ENCODE data around the gene LCE7A. TPM values are rescaled to one million over a fixed set of nuclear protein-coding genes. Genes with fewer than 3 reads are reported as not detected.

Gene LCE7A
- total RNA-seq, 4 donors from 2014 or later, result not detected

DNA sequence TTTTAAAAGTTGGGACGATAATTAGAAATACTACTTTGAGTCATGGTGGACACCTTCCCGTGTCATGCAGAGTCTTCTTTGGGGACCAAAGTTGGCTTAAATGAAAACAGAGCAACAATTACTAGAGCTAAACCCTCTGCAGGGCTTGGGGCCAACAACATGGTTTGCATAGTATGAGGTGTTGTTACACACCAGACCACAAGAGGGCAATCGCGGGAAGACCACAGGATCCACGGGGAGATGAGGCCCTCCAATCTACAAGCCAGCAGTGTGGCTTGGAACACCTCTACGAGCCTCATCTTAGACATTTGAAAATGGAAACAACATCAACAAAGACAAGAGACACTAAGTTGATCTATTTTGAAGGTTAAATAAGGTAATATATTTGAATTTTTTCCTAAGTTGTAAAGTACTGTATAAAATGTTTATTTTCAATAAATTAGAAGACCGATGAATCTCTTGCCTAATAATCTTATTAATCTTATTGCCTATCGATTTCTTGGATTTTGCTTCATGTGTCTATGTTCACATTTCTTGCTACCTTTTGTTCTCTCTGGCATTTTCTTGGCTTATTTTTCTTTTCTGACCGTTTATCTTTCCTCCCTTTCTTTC lies 10.1 kb downstream of the LCE7A start:
- no peaks in the 10 kb centered on the region for H3K4me1 ChIP-seq
- H3K27me3 ChIP-seq, result no peaks in the 10 kb centered on the region
- no peak overlapping the region for H3K27ac ChIP-seq
- TF ChIP-seq POLR2A (IDR thresholded peaks at IDR 0.05) (no peak), POLR2AphosphoS5 (IDR thresholded peaks at IDR 0.05) (no peak), EP300 (IDR thresholded peaks at IDR 0.05) (no peak)
- TF ChIP-seq, protein P1, sequence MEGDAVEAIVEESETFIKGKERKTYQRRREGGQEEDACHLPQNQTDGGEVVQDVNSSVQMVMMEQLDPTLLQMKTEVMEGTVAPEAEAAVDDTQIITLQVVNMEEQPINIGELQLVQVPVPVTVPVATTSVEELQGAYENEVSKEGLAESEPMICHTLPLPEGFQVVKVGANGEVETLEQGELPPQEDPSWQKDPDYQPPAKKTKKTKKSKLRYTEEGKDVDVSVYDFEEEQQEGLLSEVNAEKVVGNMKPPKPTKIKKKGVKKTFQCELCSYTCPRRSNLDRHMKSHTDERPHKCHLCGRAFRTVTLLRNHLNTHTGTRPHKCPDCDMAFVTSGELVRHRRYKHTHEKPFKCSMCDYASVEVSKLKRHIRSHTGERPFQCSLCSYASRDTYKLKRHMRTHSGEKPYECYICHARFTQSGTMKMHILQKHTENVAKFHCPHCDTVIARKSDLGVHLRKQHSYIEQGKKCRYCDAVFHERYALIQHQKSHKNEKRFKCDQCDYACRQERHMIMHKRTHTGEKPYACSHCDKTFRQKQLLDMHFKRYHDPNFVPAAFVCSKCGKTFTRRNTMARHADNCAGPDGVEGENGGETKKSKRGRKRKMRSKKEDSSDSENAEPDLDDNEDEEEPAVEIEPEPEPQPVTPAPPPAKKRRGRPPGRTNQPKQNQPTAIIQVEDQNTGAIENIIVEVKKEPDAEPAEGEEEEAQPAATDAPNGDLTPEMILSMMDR (IDR thresholded peaks at IDR 0.05), result peak; percentile 64 to 79 (median 68)
- no peaks in the 10 kb centered on the region for H3K9me3 ChIP-seq
- ATAC-seq, result no peak
- WGBS, 2 donors (ENCODE audit: low coverage in 1 of 2), result 26 to 31% methylated on average over 8 to 9 of the region's 9 CpGs
- H3K36me3 ChIP-seq, result no peaks in the 10 kb centered on the region
- no peak overlapping the region for H3K4me3 ChIP-seq

DNA sequence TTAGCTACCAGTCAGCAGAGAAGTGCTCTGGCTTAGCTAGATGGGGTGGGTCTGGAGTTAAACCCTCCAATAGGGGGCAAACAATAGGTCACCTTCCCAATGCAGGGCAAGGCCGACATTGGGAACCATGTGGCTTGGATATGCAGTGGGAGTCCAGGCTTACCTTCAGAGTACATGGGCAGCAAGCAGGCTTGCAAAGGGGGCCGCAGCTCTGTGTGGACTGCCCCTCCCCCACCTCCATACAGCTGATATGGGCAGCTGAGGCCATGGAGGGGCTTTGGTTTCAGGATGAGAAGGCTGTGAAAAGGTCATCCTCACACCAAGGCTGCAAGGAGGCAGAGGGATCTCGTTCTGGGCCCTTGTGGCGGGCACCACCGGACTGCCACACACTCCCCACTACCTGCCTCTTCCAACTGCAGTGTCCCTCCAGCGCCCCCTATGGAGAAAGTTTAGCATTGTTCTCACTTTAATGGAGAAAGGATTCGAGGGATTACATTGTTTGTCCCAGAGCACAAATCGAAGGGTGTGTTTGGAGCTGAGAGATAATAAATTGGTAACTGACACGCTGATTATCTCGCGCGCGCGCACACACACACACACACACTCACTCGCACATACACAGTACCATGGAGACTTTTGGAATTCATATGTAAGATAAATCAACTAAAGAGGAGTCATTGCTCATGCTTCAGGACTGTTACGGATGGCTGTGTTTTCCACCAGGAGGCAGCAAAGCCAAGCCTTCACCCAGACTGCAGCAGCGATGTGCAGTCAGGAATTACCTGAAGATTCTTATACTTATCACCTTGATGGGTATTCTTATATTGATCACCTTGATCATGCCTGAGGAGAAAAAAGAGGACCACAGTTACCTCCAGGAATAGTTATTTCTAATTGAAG lies 11.3 kb downstream of the LCE7A start:
- no peaks in the 10 kb centered on the region for H3K4me1 ChIP-seq
- no peak for TF ChIP-seq EP300 (IDR thresholded peaks at IDR 0.05)
- TF ChIP-seq, protein P1 (IDR thresholded peaks at IDR 0.05), result peak in 2 of 4 experiments; percentile 49 to 63
- H3K36me3 ChIP-seq, result no peaks in the 10 kb centered on the region
- ATAC-seq, result no peak
- H3K9me3 ChIP-seq, result no peaks in the 10 kb centered on the region
- no peak overlapping the region for H3K4me3 ChIP-seq
- WGBS, 2 donors (ENCODE audit: low coverage in 1 of 2), result 40 to 46% methylated on average over 1 to 5 of the region's 17 CpGs
- H3K27ac ChIP-seq, result no peak overlapping the region
- no peaks in the 10 kb centered on the region for H3K27me3 ChIP-seq

GRCh38 chr1:152871731-152872126 lies 11.9 kb downstream of the LCE7A start:
- Histone ChIP-seq H3K4me1 (no peaks in the 10 kb centered on the region), H3K27me3 (no peaks in the 10 kb centered on the region), H3K4me3 (no peak overlapping the region), H3K27ac (no peak overlapping the region), H3K9me3 (no peaks in the 10 kb centered on the region), H3K36me3 (no peaks in the 10 kb centered on the region)
- no peak for ATAC-seq
- TF ChIP-seq EP300 (IDR thresholded peaks at IDR 0.05), result no peak
- TF ChIP-seq, protein P1 (IDR thresholded peaks at IDR 0.05), result no peak
- no peak for TF ChIP-seq POLR2AphosphoS5 (IDR thresholded peaks at IDR 0.05)
- no peak for TF ChIP-seq POLR2A (IDR thresholded peaks at IDR 0.05)
- 79 to 90% methylated on average over 3 to 4 of the region's 6 CpGs for WGBS, 2 donors (ENCODE audit: low coverage in 1 of 2)

- ATAC-seq, result no peak
- no peaks in the 10 kb centered on the region for H3K27me3 ChIP-seq
- H3K27ac ChIP-seq, result no peak overlapping the region
- H3K4me3 ChIP-seq, result no peak overlapping the region
- no peaks in the 10 kb centered on the region for H3K4me1 ChIP-seq
- no peaks in the 10 kb centered on the region for H3K9me3 ChIP-seq
- H3K36me3 ChIP-seq, result no peaks in the 10 kb centered on the region
- TF ChIP-seq, protein P1 (IDR thresholded peaks at IDR 0.05), result no peak
Observed at GRCh38 chr1:152873495-152873894, 13.7 kb downstream of the LCE7A start.

GRCh38 chr1:152876827-152877226 lies 17.0 kb downstream of the LCE7A start:
- no peaks in the 10 kb centered on the region for H3K9me3 ChIP-seq
- no peak for TF ChIP-seq POLR2A (IDR thresholded peaks at IDR 0.05)
- TF ChIP-seq POLR2AphosphoS5 (IDR thresholded peaks at IDR 0.05), result no peak
- TF ChIP-seq EP300 (IDR thresholded peaks at IDR 0.05), result no peak
- TF ChIP-seq, protein P1 (IDR thresholded peaks at IDR 0.05), result no peak
- H3K4me1 ChIP-seq, result no peaks in the 10 kb centered on the region
- 90 to 100% methylated on average over 1 of the region's 1 CpG for WGBS, 2 donors (ENCODE audit: low coverage in 1 of 2)
- no peak overlapping the region for H3K4me3 ChIP-seq
- H3K36me3 ChIP-seq, result no peaks in the 10 kb centered on the region
- ATAC-seq, result no peak
- no peak overlapping the region for H3K27ac ChIP-seq
- H3K27me3 ChIP-seq, result no peaks in the 10 kb centered on the region
